Hypothalamus (tissue), 51 donors: ENCODE results near the gene TBPL2.

Experiments used
- DNase-seq, 51 donors: peaks; one replicate each; lab custom pipeline; 2025; lab: John Stamatoyannopoulos, UW

The TBPL2 gene

DNA sequence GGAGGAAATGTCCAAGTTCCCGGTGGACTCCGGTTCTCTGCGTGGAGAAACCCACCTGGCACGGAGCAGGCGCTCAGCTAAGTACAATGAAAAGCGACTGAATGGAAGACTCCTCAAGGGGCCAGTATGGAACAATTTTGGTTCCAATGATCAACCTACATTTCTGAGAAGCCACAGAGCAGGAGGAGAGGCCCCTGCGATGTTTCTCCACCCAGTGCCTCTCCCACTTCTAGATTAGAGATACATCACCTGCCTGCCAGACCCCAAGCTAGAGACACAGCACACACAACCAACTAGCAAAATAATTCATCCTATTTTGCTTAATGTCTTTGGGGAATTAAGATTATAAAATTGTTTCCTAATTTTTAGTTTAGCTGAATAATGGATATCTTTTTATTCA, 67.6 kb downstream of the TBPL2 start:
- no peak for DNase-seq

DNA sequence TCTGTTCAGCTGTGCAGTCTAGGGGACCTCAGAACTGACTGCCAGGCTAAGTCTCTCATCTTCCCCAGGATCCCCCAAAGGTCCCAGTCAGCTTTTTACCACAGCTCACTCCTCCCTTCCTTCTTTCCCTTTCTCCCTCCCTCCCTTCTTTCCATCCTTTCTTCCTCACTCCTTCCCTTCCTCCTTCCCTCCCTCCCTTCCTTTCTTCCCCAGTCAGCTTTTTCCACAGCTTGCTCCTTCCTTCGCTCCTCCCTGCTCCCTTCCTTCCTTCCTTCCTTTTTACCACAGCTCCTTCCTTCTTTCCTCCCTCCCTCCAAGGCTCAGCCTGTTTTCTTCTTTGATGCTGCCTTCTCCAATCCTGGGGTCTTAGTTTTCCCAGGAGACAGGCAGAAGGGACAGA, 68.0 kb downstream of the TBPL2 start:
- DNase-seq: no peak

DNA sequence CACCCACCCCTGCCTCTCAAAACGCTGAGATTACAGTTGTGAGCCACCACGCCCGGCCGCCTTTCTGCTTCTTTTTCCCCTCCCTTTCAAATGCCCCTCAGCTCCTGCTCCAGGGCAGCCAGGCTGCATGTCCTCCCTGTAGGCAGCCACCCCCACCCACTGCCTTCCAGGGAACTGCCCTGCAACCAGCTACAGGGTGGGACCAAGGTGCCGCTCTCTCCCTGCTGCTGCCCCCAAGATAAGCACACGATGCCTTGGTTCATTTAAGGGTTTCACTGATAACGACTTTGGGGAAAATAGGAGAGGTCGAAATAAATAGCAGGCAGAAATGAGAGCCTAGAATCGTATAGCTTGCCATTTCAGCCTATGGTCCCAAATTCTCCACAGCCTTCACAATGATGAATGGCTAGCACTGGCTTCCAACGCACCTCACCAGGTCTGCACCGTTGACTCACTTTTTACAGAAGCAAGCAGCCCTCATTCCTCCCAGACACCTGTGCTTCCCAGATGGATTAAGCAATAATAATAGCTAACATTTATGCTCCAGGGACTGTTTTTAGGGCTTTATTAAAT, 69.4 kb downstream of the TBPL2 start:
- no peak for DNase-seq

DNA sequence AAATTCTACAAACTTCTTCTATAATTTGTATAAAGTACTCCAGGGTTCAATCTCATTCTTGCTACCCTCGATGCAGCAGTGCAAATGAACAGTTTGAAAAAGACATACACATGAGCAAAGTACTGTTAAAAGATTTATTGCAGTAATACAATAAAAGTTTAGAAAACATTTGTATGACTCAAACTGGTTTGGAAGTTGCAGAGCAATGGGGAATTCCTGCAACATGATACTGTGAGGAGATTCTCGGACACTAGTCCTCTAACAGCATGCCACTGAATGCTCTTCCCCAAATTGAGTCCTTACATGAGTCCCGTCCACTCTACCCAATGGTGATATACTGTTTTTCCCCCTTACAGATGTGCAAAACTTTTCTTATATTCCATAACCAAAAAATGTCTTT, 74.1 kb downstream of the TBPL2 start:
- no peak for DNase-seq
